ENCODE data around the gene OXT.

OXT gene

GRCh38 chr20:3109350-3110302 is 38.2 kb downstream of the OXT start:
- DNase-seq (ENCODE audit: low read depth) = no peak

- DNase-seq (ENCODE audit: low read depth) = no peak
Measured at GRCh38 chr20:3111507-3111906, 40.1 kb downstream of the OXT start.

GRCh38 chr20:3111995-3112394 is 40.6 kb downstream of the OXT start:
- DNase-seq (ENCODE audit: low read depth) = no peak

GRCh38 chr20:3115190-3116107 is 44.0 kb downstream of the OXT start:
- DNase-seq (ENCODE audit: low read depth) = peak; percentile 45

- no peak for DNase-seq (ENCODE audit: low read depth)
Measured at GRCh38 chr20:3116341-3116740, 44.9 kb downstream of the OXT start.

- peak; percentile 82 for DNase-seq (ENCODE audit: low read depth)
Measured at GRCh38 chr20:3117839-3118379, 46.5 kb downstream of the OXT start.

GRCh38 chr20:3119044-3119443 is 47.6 kb downstream of the OXT start:
- no peak for DNase-seq (ENCODE audit: low read depth)

- DNase-seq (ENCODE audit: low read depth) = no peak
Measured at GRCh38 chr20:3121271-3121911, 50.0 kb downstream of the OXT start.
